Fibroblast of skin of back (primary cell): ENCODE measurements around the gene DYNC2I2.

Experiments
- DNase-seq: peaks from one replicate; pipeline ENCODE4 v3.0.0-alpha.2; 2013

Gene DYNC2I2

GRCh38 chr9:128635266-128636023, 21.2 kb downstream of the DYNC2I2 start:
- DNase-seq: peak; percentile 98

DNA sequence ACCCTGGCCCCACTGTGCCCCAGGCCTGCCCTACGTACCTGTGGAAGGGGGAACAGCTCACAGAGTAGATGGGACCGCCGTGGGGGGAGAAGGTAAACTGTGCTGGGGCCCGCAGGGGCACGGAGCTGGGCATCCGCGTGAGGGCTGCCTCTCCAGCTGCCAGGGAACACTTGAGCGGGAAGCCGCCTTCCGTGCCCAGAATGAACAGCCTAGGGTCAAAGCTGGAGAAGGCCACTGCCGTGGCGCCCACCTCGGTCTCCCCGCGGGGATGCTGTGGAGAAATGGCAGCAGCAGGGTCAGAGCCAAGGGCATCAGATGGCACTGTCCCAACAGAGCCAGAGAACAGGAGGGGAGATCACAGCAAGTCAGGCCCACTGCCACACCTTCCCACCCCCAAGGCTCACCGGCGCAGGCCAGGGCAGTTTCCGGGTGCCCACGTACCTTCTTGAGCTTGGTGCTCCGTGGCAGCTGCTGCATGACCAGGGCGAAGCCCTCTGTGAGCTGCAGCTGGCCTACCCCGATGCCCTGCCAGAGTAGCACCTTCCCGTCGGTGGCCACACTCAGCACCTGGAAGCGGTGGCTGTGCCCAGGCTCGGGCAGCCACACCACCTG, 21.9 kb downstream of the DYNC2I2 start:
- no peak for DNase-seq

DNA sequence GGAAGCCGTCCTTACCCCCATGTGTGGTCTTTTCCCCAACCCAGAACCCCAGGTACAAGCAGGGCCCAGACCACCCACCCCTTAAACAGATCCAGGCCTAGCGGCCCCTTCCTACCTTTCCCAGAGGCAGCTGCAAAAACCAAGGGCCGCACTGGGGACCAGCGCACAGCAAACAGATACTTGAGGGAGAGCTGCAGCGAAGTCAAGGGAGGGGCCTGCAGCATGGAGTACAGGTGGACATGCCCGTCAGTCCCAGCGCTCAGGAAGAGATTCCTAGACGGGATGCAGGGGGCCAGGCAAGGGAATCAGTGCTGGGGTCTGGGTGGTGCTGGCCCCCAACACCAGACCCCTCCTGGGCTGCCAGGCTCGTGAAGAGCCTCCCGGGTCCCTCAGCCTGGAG, 22.5 kb downstream of the DYNC2I2 start:
- no peak for DNase-seq

GRCh38 chr9:128633601-128634000, 23.0 kb downstream of the DYNC2I2 start:
- no peak for DNase-seq

GRCh38 chr9:128633057-128633456, 23.6 kb downstream of the DYNC2I2 start:
- no peak for DNase-seq

DNA sequence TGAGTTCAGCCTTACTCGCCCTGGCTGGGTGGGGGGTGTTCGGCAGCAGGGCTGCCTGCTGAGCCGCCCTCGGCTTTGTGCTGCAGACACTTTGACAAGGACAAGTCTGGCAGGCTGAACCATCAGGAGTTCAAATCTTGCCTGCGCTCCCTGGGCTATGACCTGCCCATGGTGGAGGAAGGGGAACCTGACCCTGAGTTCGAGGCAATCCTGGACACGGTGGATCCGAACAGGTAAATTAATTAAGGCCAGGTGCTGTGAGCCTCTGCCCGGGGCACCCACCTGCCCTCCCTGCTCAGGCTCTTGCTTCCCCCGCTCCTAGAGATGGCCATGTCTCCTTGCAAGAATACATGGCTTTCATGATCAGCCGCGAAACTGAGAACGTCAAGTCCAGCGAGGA, 24.2 kb downstream of the DYNC2I2 start:
- DNase-seq: no peak

DNA sequence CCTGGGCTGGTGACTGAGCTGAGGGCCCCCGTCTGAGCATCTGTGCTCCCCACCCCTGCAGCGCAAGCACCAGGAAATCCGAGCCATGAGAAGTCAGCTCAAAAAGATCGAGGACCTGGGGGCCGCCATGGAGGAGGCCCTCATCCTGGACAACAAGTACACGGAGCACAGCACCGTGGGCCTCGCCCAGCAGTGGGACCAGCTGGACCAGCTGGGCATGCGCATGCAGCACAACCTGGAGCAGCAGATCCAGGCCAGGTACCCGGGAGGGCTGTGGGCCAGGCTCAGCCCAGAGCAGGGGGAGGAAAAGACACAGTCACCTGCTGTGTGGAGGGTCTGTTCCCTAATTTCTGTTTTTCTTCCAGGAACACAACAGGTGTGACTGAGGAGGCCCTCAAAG, 24.6 kb downstream of the DYNC2I2 start:
- no peak for DNase-seq

- no peak for DNase-seq
These were observed 25.0 kb downstream of the DYNC2I2 start for GRCh38 chr9:128631636-128632035.

DNA sequence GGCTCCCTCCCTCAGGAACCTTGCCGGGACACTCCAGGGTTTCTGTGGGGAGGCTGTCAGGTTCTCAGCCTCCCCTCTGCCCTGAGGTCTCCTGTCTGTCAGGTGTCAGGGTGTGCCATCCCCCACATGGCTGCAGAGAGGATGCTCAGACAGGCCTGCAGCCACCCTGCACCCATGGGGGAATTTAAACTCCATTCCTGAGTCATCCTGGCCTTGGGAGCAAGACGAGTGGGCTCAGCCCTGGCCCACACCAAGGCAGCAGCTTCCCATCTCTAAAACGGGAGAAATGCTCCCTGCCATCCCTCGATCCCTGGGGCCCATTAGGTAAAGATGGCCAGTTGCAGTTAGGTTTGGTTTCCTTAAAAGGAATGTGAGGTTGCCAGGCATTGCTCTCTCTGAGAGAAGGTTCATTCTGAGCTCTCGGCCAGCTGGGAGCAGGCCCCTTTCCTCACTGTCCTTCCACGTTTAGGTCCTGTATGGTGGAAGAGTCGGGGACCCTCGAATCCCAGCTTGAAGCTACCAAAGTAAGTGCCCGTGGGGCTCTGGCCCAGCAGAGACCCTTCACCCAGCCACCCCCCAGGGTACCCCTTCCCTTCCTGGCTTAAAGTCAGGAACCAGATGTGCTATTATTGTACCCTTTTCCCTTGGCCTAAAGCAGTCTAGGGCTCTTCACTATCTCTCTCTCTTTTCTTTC, 26.6 kb downstream of the DYNC2I2 start:
- no peak for DNase-seq

DNA sequence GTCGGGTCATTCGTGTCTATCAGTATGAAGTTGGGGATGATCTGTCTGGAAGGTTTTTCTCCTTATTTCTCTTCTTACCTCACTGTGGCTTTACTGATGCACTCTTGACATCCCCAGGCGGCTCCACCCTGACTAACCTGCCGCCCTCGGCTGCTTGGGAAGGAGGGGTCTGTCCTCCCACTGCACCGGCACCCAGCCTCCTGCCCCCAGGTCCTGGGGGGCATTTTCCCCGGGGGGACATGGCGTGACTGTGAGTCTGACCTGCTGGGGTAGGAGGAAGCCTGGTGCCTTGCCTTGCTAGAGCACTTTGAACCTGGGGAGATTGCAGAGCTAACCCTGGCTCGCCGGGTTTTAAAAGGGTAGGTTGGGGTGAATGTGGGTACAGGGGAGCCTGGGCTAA, 27.5 kb downstream of the DYNC2I2 start:
- no peak for DNase-seq

- no peak for DNase-seq
These were observed 28.1 kb downstream of the DYNC2I2 start for GRCh38 chr9:128628471-128629048.

DNA sequence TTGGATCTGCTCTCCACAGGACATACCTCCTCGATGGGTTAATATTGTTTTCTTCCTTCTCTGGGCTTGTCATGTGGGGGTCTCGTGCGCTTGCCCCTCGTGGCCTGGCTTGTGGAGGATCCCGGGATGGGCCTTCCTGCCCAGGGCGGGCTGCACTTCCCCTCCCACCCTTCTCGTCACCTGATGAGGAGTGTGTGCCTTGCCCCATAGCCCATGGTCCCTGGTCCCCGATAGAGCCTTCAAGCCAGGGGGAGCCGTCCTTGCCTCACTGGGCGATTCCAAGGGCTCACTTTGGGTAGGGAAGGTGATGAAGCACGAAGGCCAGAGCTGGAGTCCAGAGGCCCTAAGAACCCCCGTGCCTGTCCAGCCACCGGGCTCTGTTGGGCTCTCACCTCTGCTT, 28.7 kb downstream of the DYNC2I2 start:
- DNase-seq: no peak

DNA sequence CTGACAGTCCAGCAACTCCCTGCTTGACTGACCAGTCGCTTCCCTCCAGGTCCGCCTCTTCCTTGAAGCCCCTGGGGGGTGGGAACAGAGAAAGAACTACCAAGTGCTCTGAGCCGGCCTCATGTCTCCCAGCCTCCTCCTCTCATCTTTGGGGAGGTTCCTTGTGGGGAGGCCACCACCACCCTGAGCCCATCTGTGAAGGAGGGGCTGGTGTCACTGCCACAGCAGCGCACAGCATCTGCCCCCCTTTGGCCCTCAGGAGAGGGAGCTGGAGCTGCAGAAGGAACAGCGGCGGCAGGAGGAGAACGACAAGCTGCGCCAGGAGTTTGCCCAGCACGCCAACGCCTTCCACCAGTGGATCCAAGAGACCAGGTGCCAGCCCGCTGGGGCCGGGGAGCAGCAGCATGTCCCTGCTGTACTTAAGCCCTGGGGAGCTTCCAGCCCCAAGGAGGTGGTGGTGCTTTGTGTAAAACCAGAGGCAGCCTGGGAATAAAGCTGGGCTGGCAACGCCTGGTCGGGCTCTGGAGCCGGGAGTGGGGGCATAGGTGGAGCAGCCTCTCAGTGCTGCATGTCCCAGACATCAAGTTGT, 29.4 kb downstream of the DYNC2I2 start:
- DNase-seq: no peak

DNA sequence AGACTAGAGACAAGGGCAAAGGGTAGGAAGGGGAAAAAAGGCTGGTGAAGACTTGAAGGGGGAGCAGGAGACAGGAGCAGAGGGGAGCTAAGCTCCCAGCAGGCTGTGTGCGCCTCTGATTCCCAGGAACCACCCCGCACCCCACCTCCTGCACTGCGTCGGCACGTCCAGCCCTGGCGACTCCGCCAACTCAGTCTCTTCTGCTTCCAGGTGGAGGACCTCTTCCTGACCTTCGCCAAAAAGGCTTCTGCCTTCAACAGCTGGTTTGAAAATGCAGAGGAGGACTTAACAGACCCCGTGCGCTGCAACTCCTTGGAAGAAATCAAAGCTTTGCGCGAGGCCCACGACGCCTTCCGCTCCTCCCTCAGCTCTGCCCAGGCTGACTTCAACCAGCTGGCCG, 30.5 kb downstream of the DYNC2I2 start:
- DNase-seq: no peak

DNA sequence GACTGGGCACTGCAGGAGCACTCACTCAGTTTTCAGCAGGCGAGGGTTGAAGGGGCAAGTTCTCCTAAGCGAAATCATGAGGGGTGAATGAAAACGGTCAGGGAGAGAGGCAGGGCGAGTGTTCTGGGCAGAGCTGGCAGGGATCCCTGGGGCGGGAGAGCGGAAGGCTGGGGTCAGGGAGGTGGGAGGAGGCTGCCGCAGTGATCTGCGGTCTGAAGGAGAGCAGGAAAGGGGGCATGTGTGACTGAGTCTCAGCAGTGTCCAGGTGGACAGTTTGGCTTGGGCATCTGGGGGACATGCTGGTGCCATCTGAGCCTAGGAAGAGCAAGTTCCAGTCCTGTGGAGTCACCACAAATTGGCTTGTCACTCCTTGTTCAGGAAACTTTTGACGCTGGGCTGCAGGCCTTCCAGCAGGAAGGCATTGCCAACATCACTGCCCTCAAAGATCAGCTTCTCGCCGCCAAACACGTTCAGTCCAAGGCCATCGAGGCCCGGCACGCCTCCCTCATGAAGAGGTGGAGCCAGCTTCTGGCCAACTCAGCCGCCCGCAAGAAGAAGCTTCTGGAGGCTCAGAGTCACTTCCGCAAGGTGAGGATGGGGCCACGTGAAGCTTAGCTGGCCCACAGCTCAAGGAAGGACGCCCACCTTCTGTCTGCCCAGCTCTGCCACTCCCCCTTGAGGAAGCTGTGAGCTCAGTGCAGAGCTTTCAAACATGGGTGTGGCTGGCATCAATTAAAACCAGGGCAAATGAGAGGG, 31.1 kb downstream of the DYNC2I2 start:
- DNase-seq: no peak

- DNase-seq: no peak
These were observed 32.1 kb downstream of the DYNC2I2 start for GRCh38 chr9:128624566-128624965.

DNA sequence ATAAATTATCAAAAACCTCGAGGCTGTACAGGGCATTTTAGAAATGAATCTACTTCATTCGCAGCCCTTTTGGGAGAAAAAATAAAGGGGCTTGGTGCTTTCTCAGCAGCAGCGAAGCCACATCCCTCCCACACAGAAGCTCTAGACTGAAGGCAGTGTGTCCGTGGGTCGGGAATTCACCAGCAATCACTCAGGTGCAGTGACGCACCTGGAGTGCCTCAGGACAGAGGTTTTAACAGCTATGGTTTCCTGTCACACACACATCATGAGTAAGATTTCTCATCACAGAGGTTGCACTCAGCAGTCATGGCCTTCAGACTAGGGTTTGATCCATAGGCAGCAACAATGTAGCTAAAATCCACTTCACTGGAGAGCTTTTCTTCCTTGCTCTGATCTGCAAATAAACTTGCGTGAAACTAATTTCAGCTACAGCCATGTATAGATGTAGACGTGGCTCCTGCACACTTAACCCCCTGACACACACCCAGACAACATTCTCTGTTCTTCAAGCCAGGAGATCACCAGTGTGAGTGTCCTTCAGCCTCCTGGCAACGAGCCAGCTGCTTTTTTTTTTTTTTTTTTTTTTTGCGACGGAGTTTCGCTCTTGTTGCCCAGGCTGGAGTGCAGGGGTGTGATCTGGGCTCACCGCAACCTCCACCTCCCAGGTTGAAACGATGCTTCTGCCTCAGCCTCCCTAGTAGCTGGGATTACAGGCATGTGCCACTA, 34.8 kb downstream of the DYNC2I2 start:
- no peak for DNase-seq

GRCh38 chr9:128619779-128620178, 36.9 kb downstream of the DYNC2I2 start:
- no peak for DNase-seq

- no peak for DNase-seq
These were observed 37.5 kb downstream of the DYNC2I2 start for GRCh38 chr9:128619127-128619526.

GRCh38 chr9:128617943-128618342, 38.7 kb downstream of the DYNC2I2 start:
- DNase-seq: no peak

DNA sequence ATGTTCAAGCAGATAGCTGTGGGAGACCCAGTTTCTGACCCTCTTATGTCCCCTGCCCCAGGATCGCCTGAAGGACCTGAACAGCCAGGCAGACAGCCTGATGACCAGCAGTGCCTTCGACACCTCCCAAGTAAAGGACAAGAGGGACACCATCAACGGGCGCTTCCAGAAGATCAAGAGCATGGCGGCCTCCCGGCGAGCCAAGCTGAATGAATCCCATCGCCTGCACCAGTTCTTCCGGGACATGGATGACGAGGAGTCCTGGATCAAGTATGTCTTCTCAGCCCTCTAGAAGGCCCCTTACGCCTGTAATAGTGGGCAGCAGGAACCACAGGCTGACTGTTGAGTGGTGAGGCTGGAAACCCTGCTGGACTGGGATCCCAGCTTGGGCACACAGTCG, 41.1 kb downstream of the DYNC2I2 start:
- DNase-seq: no peak

DNA sequence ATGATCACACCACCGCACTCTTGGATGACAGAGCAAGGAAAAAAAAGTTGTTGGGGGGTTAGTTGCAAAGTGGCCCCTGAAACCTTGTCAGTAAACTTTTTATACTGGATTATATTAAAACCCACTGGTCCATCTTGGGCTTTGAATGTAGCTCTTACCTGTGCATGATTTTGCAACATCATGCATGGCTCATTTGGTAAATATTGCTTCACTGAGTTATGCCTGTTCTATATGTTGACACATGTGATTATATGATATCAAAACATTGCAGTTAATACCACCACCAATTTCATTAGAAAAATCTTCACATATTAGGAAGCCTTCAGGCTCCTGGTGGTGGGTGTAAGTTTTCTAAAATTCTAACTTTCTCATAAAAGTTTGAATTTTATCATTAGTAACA, 41.9 kb downstream of the DYNC2I2 start:
- DNase-seq: no peak
